ENCODE measurements around the gene WNT3A. TPM values are rescaled to one million over a fixed set of nuclear protein-coding genes. Genes with fewer than 3 reads are reported as not detected.

WNT3A gene
- total and polyA plus RNA-seq, 10 donors: not detected

DNA sequence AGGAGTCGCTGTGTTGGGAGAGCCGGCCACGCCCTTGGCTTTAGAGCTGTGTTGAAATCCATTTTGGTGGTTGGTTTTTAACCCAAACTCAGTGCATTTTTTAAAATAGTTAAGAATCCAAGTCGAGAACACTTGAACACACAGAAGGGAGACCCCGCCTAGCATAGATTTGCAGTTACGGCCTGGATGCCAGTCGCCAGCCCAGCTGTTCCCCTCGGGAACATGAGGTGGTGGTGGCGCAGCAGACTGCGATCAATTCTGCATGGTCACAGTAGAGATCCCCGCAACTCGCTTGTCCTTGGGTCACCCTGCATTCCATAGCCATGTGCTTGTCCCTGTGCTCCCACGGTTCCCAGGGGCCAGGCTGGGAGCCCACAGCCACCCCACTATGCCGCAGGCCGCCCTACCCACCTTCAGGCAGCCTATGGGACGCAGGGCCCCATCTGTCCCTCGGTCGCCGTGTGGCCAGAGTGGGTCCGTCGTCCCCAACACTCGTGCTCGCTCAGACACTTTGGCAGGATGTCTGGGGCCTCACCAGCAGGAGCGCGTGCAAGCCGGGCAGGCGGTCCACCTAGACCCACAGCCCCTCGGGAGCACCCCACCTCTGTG lies 91.6 kb downstream of the WNT3A start:
- 90 to 93% (median 92%) methylated on average over 19 to 28 of the region's 28 CpGs for WGBS, 5 donors
- H3K9me3 ChIP-seq: peaks cover 0 to 18% (median 15%) of the 10 kb centered on the region in 8 donors
- no peak overlapping the region for H3K4me3 ChIP-seq
- H3K27me3 ChIP-seq (replicated peaks in 1 of 7): no peaks in the 10 kb centered on the region
- intact Hi-C loops (cut with DNase I; ENCODE audit: low total_unique reads): no loop called here
- peaks cover 12 to 89% (median 55%) of the 10 kb centered on the region in 6 donors for H3K4me1 ChIP-seq
- H3K27ac ChIP-seq: no peak overlapping the region
- TF ChIP-seq, protein P1, sequence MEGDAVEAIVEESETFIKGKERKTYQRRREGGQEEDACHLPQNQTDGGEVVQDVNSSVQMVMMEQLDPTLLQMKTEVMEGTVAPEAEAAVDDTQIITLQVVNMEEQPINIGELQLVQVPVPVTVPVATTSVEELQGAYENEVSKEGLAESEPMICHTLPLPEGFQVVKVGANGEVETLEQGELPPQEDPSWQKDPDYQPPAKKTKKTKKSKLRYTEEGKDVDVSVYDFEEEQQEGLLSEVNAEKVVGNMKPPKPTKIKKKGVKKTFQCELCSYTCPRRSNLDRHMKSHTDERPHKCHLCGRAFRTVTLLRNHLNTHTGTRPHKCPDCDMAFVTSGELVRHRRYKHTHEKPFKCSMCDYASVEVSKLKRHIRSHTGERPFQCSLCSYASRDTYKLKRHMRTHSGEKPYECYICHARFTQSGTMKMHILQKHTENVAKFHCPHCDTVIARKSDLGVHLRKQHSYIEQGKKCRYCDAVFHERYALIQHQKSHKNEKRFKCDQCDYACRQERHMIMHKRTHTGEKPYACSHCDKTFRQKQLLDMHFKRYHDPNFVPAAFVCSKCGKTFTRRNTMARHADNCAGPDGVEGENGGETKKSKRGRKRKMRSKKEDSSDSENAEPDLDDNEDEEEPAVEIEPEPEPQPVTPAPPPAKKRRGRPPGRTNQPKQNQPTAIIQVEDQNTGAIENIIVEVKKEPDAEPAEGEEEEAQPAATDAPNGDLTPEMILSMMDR (IDR thresholded peaks at IDR 0.05 in 8 of 11, conservative IDR thresholded peaks at IDR 0.05 in 3 of 11): no peak
- TF ChIP-seq POLR2AphosphoS5 (IDR thresholded peaks at IDR 0.05): peak; percentile 54 to 79 (median 57)
- H3K36me3 ChIP-seq: peaks cover 0 to 78% (median 46%) of the 10 kb centered on the region in 6 donors
- peak; percentile 71 for DNase-seq

DNA sequence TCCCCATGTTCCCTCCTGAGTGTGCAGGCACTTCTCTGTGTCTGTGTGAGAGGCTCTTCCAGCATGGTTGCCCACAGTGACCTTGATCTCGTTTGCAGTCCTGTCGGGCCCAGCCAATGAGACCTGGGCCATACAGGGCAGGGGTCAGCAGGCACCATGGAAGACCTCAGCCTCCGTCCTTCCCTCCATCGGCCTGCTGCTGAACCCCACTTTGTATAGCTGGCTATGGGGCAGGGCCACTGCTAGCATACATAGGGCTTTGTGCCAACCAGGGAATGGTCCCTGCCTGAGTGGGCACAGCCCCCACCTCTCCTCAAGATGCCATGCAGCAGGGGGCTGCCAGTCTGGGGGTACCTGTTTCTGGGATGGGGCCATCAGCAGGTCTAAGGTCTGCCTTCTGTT lies 92.5 kb downstream of the WNT3A start:
- intact Hi-C loops (cut with DNase I; ENCODE audit: low total_unique reads): no loop called here
- WGBS, 5 donors: 53 to 87% (median 82%) methylated on average over 2 to 4 of the region's 4 CpGs
- H3K9me3 ChIP-seq: peaks cover 0 to 10% (median 10%) of the 10 kb centered on the region in 8 donors
- H3K36me3 ChIP-seq: peaks cover 0 to 69% (median 46%) of the 10 kb centered on the region in 6 donors
- H3K4me1 ChIP-seq: peaks cover 19 to 90% (median 59%) of the 10 kb centered on the region in 6 donors
- DNase-seq: peak; percentile 69
- TF ChIP-seq POLR2AphosphoS5 (IDR thresholded peaks at IDR 0.05): peak; percentile 31 to 60 (median 45)
- TF ChIP-seq, protein P1 (IDR thresholded peaks at IDR 0.05 in 8 of 11, conservative IDR thresholded peaks at IDR 0.05 in 3 of 11): no peak
- H3K27me3 ChIP-seq (replicated peaks in 1 of 7): no peaks in the 10 kb centered on the region
- H3K4me3 ChIP-seq: no peak overlapping the region
- H3K27ac ChIP-seq: no peak overlapping the region

DNA sequence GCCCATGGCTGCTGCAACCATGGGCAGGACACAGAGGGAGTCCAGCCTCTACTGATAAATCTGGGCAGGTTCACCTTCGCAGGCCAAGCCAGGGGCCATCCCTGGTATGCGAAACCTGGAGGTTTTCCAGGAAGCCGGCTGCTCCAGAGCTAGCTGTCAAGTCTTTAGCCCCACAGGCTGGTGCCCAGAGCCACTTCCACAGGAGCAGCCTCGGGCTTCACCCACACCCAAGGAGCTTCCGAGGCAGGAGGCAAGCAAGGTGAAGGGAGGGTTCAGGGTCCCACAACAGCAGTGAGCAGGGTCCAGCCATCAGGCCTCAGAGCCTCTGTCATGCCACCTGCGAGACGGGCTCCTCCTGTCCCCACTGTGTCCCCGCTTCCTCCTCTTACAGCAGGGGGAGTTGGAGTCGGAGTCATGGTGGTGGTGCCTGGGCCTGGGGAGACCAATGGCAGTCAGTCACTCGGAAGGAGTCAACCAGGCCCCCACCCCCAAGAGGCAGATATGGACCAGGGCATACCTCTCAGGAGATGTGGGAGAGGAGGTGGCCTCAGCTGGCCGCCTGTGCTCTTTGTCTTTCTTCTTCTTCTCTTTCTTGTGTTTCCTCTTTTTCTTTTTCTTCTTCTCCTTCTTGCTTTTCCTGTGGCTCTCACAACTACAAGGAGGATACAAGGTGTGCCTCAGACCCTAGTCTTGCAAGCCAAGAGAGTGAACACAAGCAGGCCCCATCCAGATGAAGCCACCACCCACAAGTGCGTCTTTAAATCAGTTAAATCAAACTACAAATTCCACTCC lies 94.2 kb downstream of the WNT3A start:
- peak; percentile 21 to 58 (median 36) for TF ChIP-seq POLR2AphosphoS5 (IDR thresholded peaks at IDR 0.05)
- TF ChIP-seq, protein P1 (IDR thresholded peaks at IDR 0.05 in 8 of 11, conservative IDR thresholded peaks at IDR 0.05 in 3 of 11): no peak
- Histone ChIP-seq H3K36me3 (peaks cover 0 to 59% (median 47%) of the 10 kb centered on the region in 6 donors), H3K27me3 (replicated peaks in 1 of 7) (no peaks in the 10 kb centered on the region), H3K4me1 (peaks cover 18 to 87% (median 52%) of the 10 kb centered on the region in 6 donors), H3K27ac (peak overlapping the region in 4 of 8 donors; percentile 94 to 97 (median 96)), H3K9me3 (no peaks in the 10 kb centered on the region), H3K4me3 (peak overlapping the region in 2 of 8 donors; percentile 95 to 98)
- WGBS, 5 donors: 75 to 87% (median 82%) methylated on average over 12 of the region's 12 CpGs
- DNase-seq: peak; percentile 75
- intact Hi-C loops (cut with DNase I; ENCODE audit: low total_unique reads): no loop called here

DNA sequence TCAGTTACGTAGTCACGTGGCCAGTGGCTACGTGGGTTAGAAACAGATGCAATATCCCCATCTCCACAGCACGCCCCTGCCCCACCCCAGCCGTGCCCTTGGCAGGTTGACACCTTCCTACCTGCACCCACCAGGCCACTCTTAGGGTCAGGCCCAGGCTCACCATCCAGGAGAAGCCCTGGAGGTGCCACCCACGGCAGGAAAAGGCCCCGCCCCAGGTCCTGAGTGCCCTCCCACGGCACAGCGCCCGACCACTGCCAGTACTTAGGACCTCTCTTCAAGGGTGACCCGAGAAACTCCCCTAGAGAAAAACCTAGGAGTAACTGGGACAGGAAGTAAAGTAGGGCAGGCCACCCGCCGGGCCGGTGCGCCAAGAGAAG lies 94.8 kb downstream of the WNT3A start:
- Histone ChIP-seq H3K4me1 (peaks cover 14 to 83% (median 47%) of the 10 kb centered on the region in 6 donors), H3K36me3 (peaks cover 0 to 59% (median 53%) of the 10 kb centered on the region in 6 donors), H3K27ac (peak overlapping the region in 7 of 8 donors; percentile 81 to 97 (median 94)), H3K9me3 (no peaks in the 10 kb centered on the region), H3K4me3 (peak overlapping the region in 7 of 8 donors; percentile 72 to 99 (median 95)), H3K27me3 (replicated peaks in 1 of 7) (no peaks in the 10 kb centered on the region)
- 35 to 54% (median 40%) methylated on average over 8 to 15 of the region's 15 CpGs for WGBS, 5 donors
- peak; percentile 84 for DNase-seq
- intact Hi-C loops (cut with DNase I; ENCODE audit: low total_unique reads): no loop called here
- TF ChIP-seq POLR2A (IDR thresholded peaks at IDR 0.05) (no peak), POLR2AphosphoS5 (IDR thresholded peaks at IDR 0.05) (peak in 1 of 3 donors; percentile 3)

All from spleen (tissue), 11 donors.